Measurements from ENCODE around the gene ADD2.

ADD2 gene

DNA sequence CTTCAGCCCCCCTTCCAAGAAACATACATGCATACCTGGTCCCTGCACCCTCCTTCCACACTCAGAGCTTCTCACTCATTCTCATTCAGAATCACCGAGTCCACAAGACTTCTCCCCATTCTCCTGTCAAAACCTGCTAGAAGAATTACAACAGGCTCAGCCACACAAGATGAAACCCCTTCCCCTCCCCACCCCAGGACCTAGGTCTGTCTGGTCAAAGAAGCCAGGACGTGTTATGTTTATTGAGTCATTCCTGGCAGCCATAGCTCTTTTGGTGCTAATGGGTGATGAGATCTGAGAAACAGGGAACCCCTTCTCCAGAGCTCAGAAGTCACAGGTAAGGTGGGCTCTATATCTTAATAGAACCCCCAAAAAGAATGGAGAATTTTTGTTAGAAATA lies 1.4 kb upstream of the ADD2 start:
- CTCF ChIA-PET = no interaction called here
- POLR2A ChIA-PET = interaction anchor here (1.5 kb wide), 1 partner anchor 61 kb away, joined by 3 read pairs; no protein-coding TSS in a partner anchor
- TF ChIP-seq CTBP1 (IDR thresholded peaks at IDR 0.05; ENCODE audit: borderline replicate concordance) (no peak), LEF1 (IDR thresholded peaks at IDR 0.05; ENCODE audit: borderline replicate concordance) (no peak), SP1 (IDR thresholded peaks at IDR 0.05) (no peak), FOXA1 (IDR thresholded peaks at IDR 0.05) (no peak), TARDBP (IDR thresholded peaks at IDR 0.05) (no peak), FOXK2 (IDR thresholded peaks at IDR 0.05) (no peak), ELF4 (IDR thresholded peaks at IDR 0.05) (no peak), L3MBTL2 (conservative IDR thresholded peaks at IDR 0.05) (no peak), ZNF384 (IDR thresholded peaks at IDR 0.05) (no peak)
- DNase-seq (ENCODE audit: extremely low spot score) = no peak

DNA sequence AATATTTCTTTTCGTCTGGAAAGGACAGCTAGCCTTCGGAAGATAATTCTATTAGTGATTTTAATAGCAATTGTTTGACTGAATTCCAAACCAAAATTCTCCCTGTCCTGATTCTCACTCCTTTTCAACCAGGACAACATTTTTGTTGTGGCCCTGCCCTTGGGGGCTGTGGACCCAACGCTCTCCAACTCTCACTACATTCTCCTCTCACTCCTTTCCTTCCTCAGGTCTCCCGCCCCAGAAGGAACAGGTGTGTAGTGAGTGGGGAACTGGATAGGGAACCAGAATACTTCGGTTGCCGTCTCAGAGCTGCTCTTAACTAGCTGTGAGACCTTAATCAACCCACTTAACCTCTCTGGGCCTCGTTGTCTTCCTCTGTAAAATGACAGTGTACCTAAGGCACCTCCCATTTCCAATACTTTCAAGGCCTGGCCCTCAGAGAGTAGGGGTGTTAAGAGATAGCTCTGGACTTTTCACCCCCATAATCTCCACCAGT lies 638 bp upstream of the ADD2 start:
- CTCF ChIA-PET = interaction anchor here (0.5 to 1.7 kb wide), 10 partner anchors 9 to 112 kb away, joined by 3 to 12 read pairs (median 4); no protein-coding TSS in a partner anchor
- TF ChIP-seq ZNF384 (IDR thresholded peaks at IDR 0.05) = no peak
- TF ChIP-seq TARDBP (IDR thresholded peaks at IDR 0.05) = no peak
- TF ChIP-seq SUZ12 (IDR thresholded peaks at IDR 0.05) = no peak
- TF ChIP-seq HDGF (IDR thresholded peaks at IDR 0.05; ENCODE audit: borderline replicate concordance) = no peak
- TF ChIP-seq FOXM1 (IDR thresholded peaks at IDR 0.05; ENCODE audit: borderline replicate concordance) = no peak
- TF ChIP-seq L3MBTL2 (conservative IDR thresholded peaks at IDR 0.05) = no peak
- no peak for TF ChIP-seq ELF4 (IDR thresholded peaks at IDR 0.05)
- TF ChIP-seq BHLHE40 (IDR thresholded peaks at IDR 0.05; ENCODE audit: borderline replicate concordance) = no peak
- no peak for TF ChIP-seq CTBP1 (IDR thresholded peaks at IDR 0.05; ENCODE audit: borderline replicate concordance)
- TF ChIP-seq LEF1 (IDR thresholded peaks at IDR 0.05; ENCODE audit: borderline replicate concordance) = no peak
- TF ChIP-seq, protein P1, sequence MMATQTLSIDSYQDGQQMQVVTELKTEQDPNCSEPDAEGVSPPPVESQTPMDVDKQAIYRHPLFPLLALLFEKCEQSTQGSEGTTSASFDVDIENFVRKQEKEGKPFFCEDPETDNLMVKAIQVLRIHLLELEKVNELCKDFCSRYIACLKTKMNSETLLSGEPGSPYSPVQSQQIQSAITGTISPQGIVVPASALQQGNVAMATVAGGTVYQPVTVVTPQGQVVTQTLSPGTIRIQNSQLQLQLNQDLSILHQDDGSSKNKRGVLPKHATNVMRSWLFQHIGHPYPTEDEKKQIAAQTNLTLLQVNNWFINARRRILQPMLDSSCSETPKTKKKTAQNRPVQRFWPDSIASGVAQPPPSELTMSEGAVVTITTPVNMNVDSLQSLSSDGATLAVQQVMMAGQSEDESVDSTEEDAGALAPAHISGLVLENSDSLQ (IDR thresholded peaks at IDR 0.05) = no peak
- TF ChIP-seq NFRKB (IDR thresholded peaks at IDR 0.05) = no peak
- TF ChIP-seq SP1 (IDR thresholded peaks at IDR 0.05) = no peak
- no peak for TF ChIP-seq ARNT (IDR thresholded peaks at IDR 0.05)
- TF ChIP-seq FOXK2 (IDR thresholded peaks at IDR 0.05) = no peak
- no peak for TF ChIP-seq FOXA1 (IDR thresholded peaks at IDR 0.05)
- POLR2A ChIA-PET = interaction anchor here (0.7 to 1.6 kb wide), 8 partner anchors 8 to 475 kb away, joined by 3 to 7 read pairs (median 4); partner anchors contain the start of gene SNRPG
- no peak for DNase-seq (ENCODE audit: extremely low spot score)

DNA sequence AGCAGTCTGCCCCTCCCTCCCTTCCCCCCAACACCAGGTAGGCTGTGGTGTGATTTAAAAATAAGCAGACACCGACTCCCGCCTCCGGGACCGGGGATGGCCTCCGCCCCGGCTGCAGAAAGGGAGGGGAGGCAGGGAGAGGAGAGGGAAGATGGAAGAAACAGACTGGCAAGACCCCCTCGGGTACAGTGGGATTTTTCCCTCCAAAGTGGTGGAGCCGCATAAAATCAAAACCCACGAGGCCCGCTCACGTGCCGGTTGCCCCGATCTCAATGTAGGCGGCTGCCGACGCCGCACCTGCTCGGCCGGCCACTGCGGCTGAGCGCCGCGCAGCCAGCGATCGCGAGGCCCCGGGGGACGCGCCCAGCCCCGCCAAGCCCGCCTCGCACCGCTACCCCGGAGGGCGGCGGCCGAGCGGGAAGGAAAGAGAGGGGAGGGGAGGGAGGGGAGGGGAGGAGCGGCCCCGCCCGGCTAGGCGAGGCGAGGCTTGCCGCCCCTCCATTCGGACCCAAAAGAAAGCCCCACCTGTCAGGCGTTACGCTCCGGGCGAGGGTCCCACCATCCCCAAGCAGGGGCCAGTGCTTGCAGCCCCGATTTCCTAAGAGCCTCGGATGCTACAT lies 811 bp downstream of the ADD2 start:
- peak; percentile 63 for DNase-seq (ENCODE audit: extremely low spot score)
- peak; percentile 82 for TF ChIP-seq L3MBTL2 (conservative IDR thresholded peaks at IDR 0.05)
- TF ChIP-seq ELF4 (IDR thresholded peaks at IDR 0.05) = no peak
- CTCF ChIA-PET = interaction anchor here (1.3 to 1.6 kb wide), 3 partner anchors 13 to 21 kb away, joined by 3 to 9 read pairs (median 6); no protein-coding TSS in a partner anchor
- POLR2A ChIA-PET = interaction anchor here (1.6 kb wide), 1 partner anchor 81 kb away, joined by 5 read pairs; no protein-coding TSS in a partner anchor

GRCh38 chr2:70766357-70767078 lies 1.5 kb downstream of the ADD2 start:
- POLR2A ChIA-PET = no interaction called here
- TF ChIP-seq FOXA1 (IDR thresholded peaks at IDR 0.05) (no peak), SUZ12 (IDR thresholded peaks at IDR 0.05) (no peak), FOXM1 (IDR thresholded peaks at IDR 0.05; ENCODE audit: borderline replicate concordance) (no peak), CTBP1 (IDR thresholded peaks at IDR 0.05; ENCODE audit: borderline replicate concordance) (no peak), ELF4 (IDR thresholded peaks at IDR 0.05) (no peak), L3MBTL2 (conservative IDR thresholded peaks at IDR 0.05) (no peak), BHLHE40 (IDR thresholded peaks at IDR 0.05; ENCODE audit: borderline replicate concordance) (no peak), ZNF384 (IDR thresholded peaks at IDR 0.05) (no peak)
- TF ChIP-seq, protein P1 (IDR thresholded peaks at IDR 0.05) = no peak
- no peak for DNase-seq (ENCODE audit: extremely low spot score)
- CTCF ChIA-PET = no interaction called here

- TF ChIP-seq TARDBP (IDR thresholded peaks at IDR 0.05) (no peak), SP1 (IDR thresholded peaks at IDR 0.05) (no peak), CTBP1 (IDR thresholded peaks at IDR 0.05; ENCODE audit: borderline replicate concordance) (no peak), LEF1 (IDR thresholded peaks at IDR 0.05; ENCODE audit: borderline replicate concordance) (no peak), L3MBTL2 (conservative IDR thresholded peaks at IDR 0.05) (no peak), HDGF (IDR thresholded peaks at IDR 0.05; ENCODE audit: borderline replicate concordance) (no peak), ELF4 (IDR thresholded peaks at IDR 0.05) (no peak), FOXM1 (IDR thresholded peaks at IDR 0.05; ENCODE audit: borderline replicate concordance) (no peak), NFRKB (IDR thresholded peaks at IDR 0.05) (no peak), BHLHE40 (IDR thresholded peaks at IDR 0.05; ENCODE audit: borderline replicate concordance) (no peak), ZNF384 (IDR thresholded peaks at IDR 0.05) (no peak), ARNT (IDR thresholded peaks at IDR 0.05) (no peak), SUZ12 (IDR thresholded peaks at IDR 0.05) (no peak), FOXK2 (IDR thresholded peaks at IDR 0.05) (no peak), FOXA1 (IDR thresholded peaks at IDR 0.05) (no peak)
- TF ChIP-seq, protein P1 (IDR thresholded peaks at IDR 0.05) = no peak
- POLR2A ChIA-PET = interaction anchor here (0.9 kb wide), 1 partner anchor 303 kb away, joined by 3 read pairs; the partner anchor contains the start of gene NAGK
- no peak for DNase-seq (ENCODE audit: extremely low spot score)
- CTCF ChIA-PET = interaction anchor here (0.6 kb wide), 1 partner anchor 198 kb away, joined by 3 read pairs; no protein-coding TSS in a partner anchor
Measured at GRCh38 chr2:70765507-70765906, 2.5 kb downstream of the ADD2 start.
